Neural progenitor cell (in vitro differentiated cells): Measurements from ENCODE around the gene LIMS2. TPM values are rescaled to one million over a fixed set of nuclear protein-coding genes. Genes with fewer than 3 reads are reported as not detected.

Experiments used
- DNase-seq: peaks from one replicate; pipeline ENCODE4 v3.0.0-alpha.2; 2016; ENCODE audit warnings: low spot score
- H2AFZ ChIP-seq: fragments of 200-600 bp; sonication (generic); replicated peaks from 2 replicates; pipeline ENCODE4 v1.6.1; 2016; ENCODE audit warnings: antibody characterized with exemption
- H3F3A ChIP-seq: fragments of 200-600 bp; sonication (generic); 2 replicates; pipeline ENCODE4 v1.6.1; 2016; ENCODE audit warnings: antibody characterized with exemption, low read depth
- H3K27ac ChIP-seq: fragments of 200-600 bp; sonication (generic); 2 replicates; pipeline ENCODE4 v1.5.1; 2016; ENCODE audit warnings: mild to moderate bottlenecking
- H3K27me3 ChIP-seq: fragments of 200-600 bp; sonication (generic); 2 replicates; pipeline ENCODE4 v1.6.1; 2016; ENCODE audit warnings: mild to moderate bottlenecking, moderate library complexity
- H3K36me3 ChIP-seq: fragments of 200-600 bp; sonication (generic); 2 replicates; pipeline ENCODE4 v1.5.1; 2016
- H3K4me1 ChIP-seq: fragments of 200-600 bp; sonication (generic); 2 replicates; pipeline ENCODE4 v1.6.1; 2016; ENCODE audit warnings: mixed run types
- H3K4me2 ChIP-seq: fragments of 200-600 bp; sonication (generic); 2 replicates; pipeline ENCODE4 v1.6.1; 2016
- H3K4me3 ChIP-seq: fragments of 200-600 bp; sonication (generic); 2 replicates; pipeline ENCODE4 v1.5.1; 2016
- H3K79me2 ChIP-seq: fragments of 200-600 bp; sonication (generic); 2 replicates; pipeline ENCODE4 v1.6.1; 2016; ENCODE audit warnings: low read depth
- H3K9ac ChIP-seq: fragments of 200-600 bp; sonication (generic); 2 replicates; pipeline ENCODE4 v1.6.1; 2016
- H3K9me3 ChIP-seq: fragments of 200-600 bp; sonication (generic); 2 replicates; pipeline ENCODE4 v1.5.1; 2016; ENCODE audit warnings: low read depth
- H4K20me1 ChIP-seq: fragments of 200-600 bp; sonication (generic); 2 replicates; pipeline ENCODE4 v1.6.1; 2016; ENCODE audit warnings: low read depth
- H3K27ac Mint-ChIP-seq: 3 replicates; pipeline ENCODE4 v1.8.0; 2021; ENCODE audit warnings: mixed read lengths
- H3K27me3 Mint-ChIP-seq: 2 replicates; pipeline ENCODE4 v1.8.0; 2022; ENCODE audit warnings: low read depth, mild to moderate bottlenecking, inconsistent platforms, moderate library complexity, mixed read lengths; ENCODE audit not compliant: insufficient read depth
- H3K36me3 Mint-ChIP-seq: 3 replicates; pipeline ENCODE4 v1.8.0; 2021; ENCODE audit warnings: mixed read lengths
- H3K4me1 Mint-ChIP-seq: 3 replicates; pipeline ENCODE4 v1.8.0; 2021; ENCODE audit warnings: mixed read lengths
- H3K4me3 Mint-ChIP-seq: 3 replicates; pipeline ENCODE4 v1.8.0; 2021; ENCODE audit warnings: mild to moderate bottlenecking, moderate library complexity, mixed read lengths
- H3K9me3 Mint-ChIP-seq: 3 replicates; pipeline ENCODE4 v1.8.0; 2020; ENCODE audit warnings: mixed read lengths
- EZH2 ChIP-seq: fragments of 200-600 bp; sonication (generic); IDR thresholded peaks from 2 replicates; pipeline ENCODE4 v1.6.1; 2017; ENCODE audit warnings: antibody characterized with exemption, mild to moderate bottlenecking, moderate library complexity
- EZH2phosphoT487 ChIP-seq: fragments of 200-600 bp; sonication (generic); IDR thresholded peaks from 2 replicates; pipeline ENCODE4 v1.6.1; 2017; ENCODE audit warnings: antibody characterized with exemption
- total RNA-seq: library from RNA; depleted of rRNA; stranded (reverse); fragments of >200 nt; gene quantifications from 2 replicates; pipeline ENCODE4 v1.2.3, GENCODE V29; 2015; ENCODE audit warnings: low replicate concordance
- TF ChIP-seq, protein P1 (sequence below): fragments of 200-600 bp; sonication (generic); IDR thresholded peaks from 2 replicates; pipeline ENCODE4 v1.5.1; 2017; ENCODE audit warnings: antibody characterized with exemption, mild to moderate bottlenecking

LIMS2 gene
- total RNA-seq, 1 donor from 2014 or later = not detected

DNA sequence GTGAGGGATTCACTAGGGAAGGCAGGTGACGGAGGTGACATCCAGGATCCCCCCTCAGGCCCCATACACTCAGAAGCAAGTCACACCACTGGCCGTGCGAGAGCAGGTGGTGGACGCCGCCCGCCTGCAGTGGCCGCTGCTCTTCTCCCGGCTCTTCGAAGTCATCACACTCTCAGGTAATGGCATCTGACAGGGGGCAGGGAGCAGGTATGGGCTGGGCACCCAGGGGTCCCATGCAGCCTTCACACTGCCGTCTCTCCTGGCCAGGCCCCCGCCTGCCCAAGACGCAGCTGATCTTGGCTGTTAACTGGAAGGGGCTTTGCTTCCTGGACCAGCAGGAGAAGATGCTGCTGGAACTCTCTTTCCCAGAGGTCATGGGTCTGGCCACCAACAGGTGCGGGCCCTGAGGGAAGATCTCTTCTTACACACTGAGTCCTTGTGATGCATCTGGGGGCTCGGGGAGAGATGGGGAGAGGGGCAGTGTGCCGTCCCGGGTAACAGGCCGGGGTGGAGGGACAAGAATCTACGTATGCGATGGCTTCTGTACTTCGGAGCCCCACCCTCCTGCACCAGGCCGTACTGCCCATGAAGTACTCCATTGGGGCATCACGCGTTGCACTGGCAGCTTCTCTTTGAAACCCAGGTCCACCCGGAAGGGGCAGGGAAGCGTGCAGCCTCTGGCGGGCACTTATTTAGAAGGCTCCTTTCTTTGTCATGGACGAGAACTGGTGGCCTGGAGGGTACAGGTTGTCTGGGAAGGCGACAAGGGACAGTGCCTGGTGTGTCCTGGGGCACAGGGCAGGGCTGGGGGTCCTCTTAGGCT lies 48.2 kb downstream of the LIMS2 start:
- Histone ChIP-seq H3K9ac (no peak overlapping the region), H3K4me1 (no peaks in the 10 kb centered on the region), H3K36me3 (no peaks in the 10 kb centered on the region), H3F3A (no peaks in the 10 kb centered on the region), H3K79me2 (no peaks in the 10 kb centered on the region), H3K4me2 (no peak overlapping the region), H2AFZ (no peak overlapping the region), H3K4me3 (no peak overlapping the region), H3K9me3 (no peaks in the 10 kb centered on the region), H3K27me3 (no peaks in the 10 kb centered on the region), H4K20me1 (no peaks in the 10 kb centered on the region), H3K27ac (no peak overlapping the region)
- no peak overlapping the region for H3K27ac Mint-ChIP-seq
- H3K36me3 Mint-ChIP-seq = no peaks in the 10 kb centered on the region
- H3K9me3 Mint-ChIP-seq = no peaks in the 10 kb centered on the region
- peaks cover 2% of the 10 kb centered on the region for H3K4me1 Mint-ChIP-seq
- DNase-seq = no peak
- H3K4me3 Mint-ChIP-seq = no peak overlapping the region
- H3K27me3 Mint-ChIP-seq = peaks cover 3% of the 10 kb centered on the region
- TF ChIP-seq EZH2phosphoT487 (no peak), EZH2 (no peak)
- TF ChIP-seq, protein P1, sequence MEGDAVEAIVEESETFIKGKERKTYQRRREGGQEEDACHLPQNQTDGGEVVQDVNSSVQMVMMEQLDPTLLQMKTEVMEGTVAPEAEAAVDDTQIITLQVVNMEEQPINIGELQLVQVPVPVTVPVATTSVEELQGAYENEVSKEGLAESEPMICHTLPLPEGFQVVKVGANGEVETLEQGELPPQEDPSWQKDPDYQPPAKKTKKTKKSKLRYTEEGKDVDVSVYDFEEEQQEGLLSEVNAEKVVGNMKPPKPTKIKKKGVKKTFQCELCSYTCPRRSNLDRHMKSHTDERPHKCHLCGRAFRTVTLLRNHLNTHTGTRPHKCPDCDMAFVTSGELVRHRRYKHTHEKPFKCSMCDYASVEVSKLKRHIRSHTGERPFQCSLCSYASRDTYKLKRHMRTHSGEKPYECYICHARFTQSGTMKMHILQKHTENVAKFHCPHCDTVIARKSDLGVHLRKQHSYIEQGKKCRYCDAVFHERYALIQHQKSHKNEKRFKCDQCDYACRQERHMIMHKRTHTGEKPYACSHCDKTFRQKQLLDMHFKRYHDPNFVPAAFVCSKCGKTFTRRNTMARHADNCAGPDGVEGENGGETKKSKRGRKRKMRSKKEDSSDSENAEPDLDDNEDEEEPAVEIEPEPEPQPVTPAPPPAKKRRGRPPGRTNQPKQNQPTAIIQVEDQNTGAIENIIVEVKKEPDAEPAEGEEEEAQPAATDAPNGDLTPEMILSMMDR = no peak

DNA sequence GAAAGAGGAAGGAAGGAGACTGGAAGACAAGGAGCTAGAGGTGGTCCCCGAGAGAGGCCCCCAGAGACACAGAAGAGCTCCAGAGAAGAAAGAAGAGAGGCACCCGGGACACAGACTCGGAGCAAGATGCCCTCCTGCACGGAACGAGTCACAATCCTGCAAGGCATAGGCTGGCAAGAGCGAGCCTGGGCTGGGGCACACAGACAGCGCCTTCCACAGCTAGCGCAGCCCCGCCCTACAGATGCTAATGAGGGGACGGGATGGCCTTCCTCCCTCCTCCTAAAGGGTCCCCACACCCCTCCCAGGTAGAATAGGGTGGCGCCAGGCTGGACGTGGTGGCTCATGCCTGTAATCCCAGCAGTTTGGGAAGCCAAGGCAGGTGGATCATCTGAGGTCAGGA lies 49.2 kb downstream of the LIMS2 start:
- no peaks in the 10 kb centered on the region for H3K79me2 ChIP-seq
- no peak overlapping the region for H3K27ac ChIP-seq
- H3K9me3 Mint-ChIP-seq = no peaks in the 10 kb centered on the region
- no peak overlapping the region for H3K27ac Mint-ChIP-seq
- peaks cover 3% of the 10 kb centered on the region for H3K27me3 Mint-ChIP-seq
- H2AFZ ChIP-seq = no peak overlapping the region
- no peaks in the 10 kb centered on the region for H3K36me3 Mint-ChIP-seq
- no peaks in the 10 kb centered on the region for H3K36me3 ChIP-seq
- H3K9me3 ChIP-seq = no peaks in the 10 kb centered on the region
- no peak overlapping the region for H3K4me2 ChIP-seq
- no peak overlapping the region for H3K9ac ChIP-seq
- H4K20me1 ChIP-seq = no peaks in the 10 kb centered on the region
- no peak overlapping the region for H3K4me3 Mint-ChIP-seq
- TF ChIP-seq, protein P1 = no peak
- TF ChIP-seq EZH2 = no peak
- TF ChIP-seq EZH2phosphoT487 = no peak
- H3K4me1 Mint-ChIP-seq = peaks cover 2% of the 10 kb centered on the region
- no peaks in the 10 kb centered on the region for H3K27me3 ChIP-seq
- no peaks in the 10 kb centered on the region for H3K4me1 ChIP-seq
- no peaks in the 10 kb centered on the region for H3F3A ChIP-seq
- H3K4me3 ChIP-seq = no peak overlapping the region
- DNase-seq = no peak

DNA sequence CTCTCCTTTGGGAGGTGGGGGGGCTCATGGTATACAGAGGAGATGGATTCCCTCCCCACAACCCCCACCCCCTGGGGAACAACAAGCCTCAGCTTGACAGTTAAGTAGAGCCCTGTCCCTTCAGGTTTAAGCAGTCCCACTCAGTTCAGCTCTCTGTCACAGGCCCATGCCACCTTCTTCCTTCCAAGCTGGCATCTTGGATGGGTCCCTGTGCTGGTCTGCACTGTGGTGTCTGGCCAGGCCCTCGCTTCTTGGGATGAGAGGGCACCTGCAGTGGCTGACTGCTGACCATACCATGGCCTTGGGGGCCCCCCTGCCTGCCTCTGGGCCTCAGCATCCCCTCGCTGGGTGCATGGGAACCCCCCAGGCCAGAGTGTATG lies 49.8 kb downstream of the LIMS2 start:
- Histone ChIP-seq H3K9ac (no peak overlapping the region), H3K36me3 (no peaks in the 10 kb centered on the region), H3F3A (no peaks in the 10 kb centered on the region), H3K4me3 (no peak overlapping the region), H2AFZ (no peak overlapping the region), H3K27me3 (no peaks in the 10 kb centered on the region), H3K4me2 (no peak overlapping the region), H3K79me2 (no peaks in the 10 kb centered on the region), H4K20me1 (no peaks in the 10 kb centered on the region), H3K9me3 (no peaks in the 10 kb centered on the region), H3K27ac (no peak overlapping the region), H3K4me1 (no peaks in the 10 kb centered on the region)
- Mint-ChIP-seq H3K27ac (no peak overlapping the region), H3K27me3 (peaks cover 3% of the 10 kb centered on the region), H3K9me3 (no peaks in the 10 kb centered on the region), H3K4me1 (peaks cover 2% of the 10 kb centered on the region), H3K36me3 (no peaks in the 10 kb centered on the region), H3K4me3 (no peak overlapping the region)
- DNase-seq = no peak
- TF ChIP-seq EZH2phosphoT487 = no peak
- TF ChIP-seq, protein P1 = no peak
- TF ChIP-seq EZH2 = no peak
